Fibroblast of pulmonary artery (primary cell): Measurements from ENCODE around the gene MRAS.

Experiments
- DNase-seq: peaks from one replicate; pipeline ENCODE4 v3.0.0-alpha.2; 2010; ENCODE audit warnings: low read depth
- H3K4me3 ChIP-seq: replicated peaks from 2 replicates; pipeline ENCODE4 v1.5.1; 2011; ENCODE audit warnings: low read depth, mild to moderate bottlenecking, control low read depth, low read length, moderate library complexity
- TF ChIP-seq, protein P1 (sequence below): IDR thresholded peaks from 2 replicates; pipeline ENCODE4 v1.5.1; 2011; ENCODE audit warnings: mild to moderate bottlenecking, control low read depth, low read length, inconsistent platforms; ENCODE audit errors: missing control alignments

MRAS gene

DNA sequence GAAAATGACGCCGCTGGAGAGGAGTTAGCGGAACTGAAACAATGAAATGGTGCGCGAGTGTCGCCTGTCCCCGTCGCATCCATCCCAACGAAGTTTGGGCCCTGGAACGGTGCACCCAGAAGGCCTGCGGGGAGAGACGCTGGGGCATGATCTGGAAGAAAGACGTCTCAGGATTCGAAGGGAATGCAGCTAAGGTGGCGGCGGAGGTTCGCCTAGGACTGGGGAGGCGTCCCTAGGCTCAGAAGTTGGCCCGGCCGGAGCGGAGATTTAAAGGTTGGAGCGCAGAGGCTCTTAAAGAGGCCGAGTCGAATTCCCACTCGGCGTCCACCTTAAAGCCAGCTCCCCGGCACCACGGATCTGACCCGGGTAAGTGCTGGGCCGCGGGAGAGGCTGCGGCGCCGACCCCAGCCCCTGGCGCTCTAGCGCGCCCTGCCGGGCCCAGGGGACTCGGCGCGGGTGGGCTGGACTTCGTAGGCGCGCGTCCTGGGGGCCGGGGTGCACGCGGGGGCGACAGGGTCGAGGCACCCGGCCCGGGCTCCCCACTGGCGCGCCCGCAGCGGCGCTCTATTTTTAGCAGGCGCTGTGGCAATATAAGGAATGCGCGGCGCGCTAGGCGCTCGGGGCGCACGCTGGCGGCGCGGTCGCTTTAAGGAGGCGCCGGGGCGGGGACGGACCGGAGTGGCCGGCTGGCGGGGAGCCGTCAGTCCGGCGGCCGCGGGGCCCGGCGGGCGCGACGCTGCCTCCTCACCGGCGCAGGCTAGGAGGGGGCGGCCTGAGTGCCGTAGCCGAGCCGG, at the start of gene MRAS:
MRAS (plus strand) TSS at position 620 of the 794 bp plus-strand sequence. CDS start 24,305 bp downstream, outside the sequence.
- TF ChIP-seq, protein P1, sequence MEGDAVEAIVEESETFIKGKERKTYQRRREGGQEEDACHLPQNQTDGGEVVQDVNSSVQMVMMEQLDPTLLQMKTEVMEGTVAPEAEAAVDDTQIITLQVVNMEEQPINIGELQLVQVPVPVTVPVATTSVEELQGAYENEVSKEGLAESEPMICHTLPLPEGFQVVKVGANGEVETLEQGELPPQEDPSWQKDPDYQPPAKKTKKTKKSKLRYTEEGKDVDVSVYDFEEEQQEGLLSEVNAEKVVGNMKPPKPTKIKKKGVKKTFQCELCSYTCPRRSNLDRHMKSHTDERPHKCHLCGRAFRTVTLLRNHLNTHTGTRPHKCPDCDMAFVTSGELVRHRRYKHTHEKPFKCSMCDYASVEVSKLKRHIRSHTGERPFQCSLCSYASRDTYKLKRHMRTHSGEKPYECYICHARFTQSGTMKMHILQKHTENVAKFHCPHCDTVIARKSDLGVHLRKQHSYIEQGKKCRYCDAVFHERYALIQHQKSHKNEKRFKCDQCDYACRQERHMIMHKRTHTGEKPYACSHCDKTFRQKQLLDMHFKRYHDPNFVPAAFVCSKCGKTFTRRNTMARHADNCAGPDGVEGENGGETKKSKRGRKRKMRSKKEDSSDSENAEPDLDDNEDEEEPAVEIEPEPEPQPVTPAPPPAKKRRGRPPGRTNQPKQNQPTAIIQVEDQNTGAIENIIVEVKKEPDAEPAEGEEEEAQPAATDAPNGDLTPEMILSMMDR: no peak
- peak; percentile 84 for DNase-seq
- H3K4me3 ChIP-seq: peak within 1 kb of the TSS; percentile 76

DNA sequence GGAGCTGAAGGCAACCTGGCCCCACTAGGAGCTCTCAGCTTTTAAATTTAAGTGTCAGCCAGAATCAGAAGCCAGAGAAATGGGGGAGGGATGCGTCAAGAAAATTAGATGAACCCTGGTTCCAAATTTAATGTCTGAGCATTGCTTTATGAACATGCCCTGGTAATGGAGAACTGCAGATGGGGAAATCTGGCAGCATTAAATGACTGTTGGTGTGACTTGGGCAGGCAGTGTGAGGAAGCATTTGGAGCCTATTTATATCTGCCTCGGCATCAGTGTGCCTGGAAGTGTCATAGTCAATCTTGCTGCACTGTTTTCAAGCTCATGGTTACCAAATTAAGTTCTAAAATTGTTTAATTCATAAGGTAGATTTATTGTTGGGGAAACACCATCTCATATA, 47.7 kb upstream of the MRAS start:
- DNase-seq: no peak
- TF ChIP-seq, protein P1: no peak
- no peak overlapping the region for H3K4me3 ChIP-seq

DNA sequence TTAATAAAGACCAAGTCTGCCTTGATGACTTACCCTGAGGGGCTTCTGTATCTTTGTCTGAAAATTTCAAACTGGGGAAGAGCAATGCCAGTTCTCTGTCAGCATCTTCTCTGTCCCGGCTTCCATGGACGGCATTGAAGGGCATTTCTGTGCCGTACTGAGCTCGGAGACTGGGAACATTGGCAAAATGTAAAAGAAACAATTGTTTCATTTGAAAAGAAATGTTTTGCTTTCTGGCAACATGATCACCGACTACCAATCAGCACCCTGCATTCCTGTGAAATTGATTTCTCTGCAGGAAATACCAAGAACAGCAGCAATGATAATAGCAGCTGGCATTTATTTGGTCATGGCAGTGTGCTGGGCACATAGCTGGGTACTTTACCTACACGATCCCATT, 44.9 kb upstream of the MRAS start:
- H3K4me3 ChIP-seq: no peak overlapping the region
- TF ChIP-seq, protein P1: no peak
- no peak for DNase-seq

DNA sequence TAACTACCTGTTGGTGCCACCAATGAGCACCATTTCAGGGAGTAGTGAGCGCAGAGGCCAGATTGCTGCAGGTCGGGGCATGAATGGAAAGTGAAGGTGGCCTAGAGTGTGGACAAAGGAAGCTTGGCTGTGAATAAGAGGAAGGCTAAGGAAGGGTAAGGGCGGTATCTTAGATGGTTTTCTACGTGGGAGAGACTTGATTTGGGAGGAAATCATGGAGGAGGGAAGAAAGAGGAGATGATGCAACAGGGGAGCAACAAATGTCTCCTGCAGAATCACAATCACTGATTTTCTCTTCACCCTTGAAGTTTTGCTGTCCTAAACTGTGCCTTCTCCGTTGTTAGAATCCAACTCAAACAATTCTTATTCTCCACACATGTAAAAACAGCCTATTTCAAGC, 40.5 kb upstream of the MRAS start:
- H3K4me3 ChIP-seq: no peak overlapping the region
- TF ChIP-seq, protein P1: no peak
- no peak for DNase-seq

DNA sequence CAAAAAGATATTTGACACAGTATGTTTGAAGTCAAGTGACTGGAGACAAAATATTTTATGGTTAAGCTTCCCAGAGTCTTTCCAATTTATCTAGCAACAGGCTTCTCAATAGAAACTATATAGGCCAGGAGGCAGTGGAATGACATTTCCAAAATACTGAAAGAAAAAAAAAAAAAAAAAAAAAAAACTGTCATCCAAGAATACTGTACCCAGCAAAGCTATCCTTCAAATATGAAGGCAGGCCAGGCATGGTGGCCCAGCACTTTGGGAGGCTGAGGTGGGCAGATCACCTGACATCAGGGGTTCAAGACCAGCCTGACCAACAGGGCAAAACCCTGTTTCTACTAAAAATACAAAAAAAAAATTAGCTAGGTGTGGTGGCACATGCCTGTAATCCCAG, 39.6 kb upstream of the MRAS start:
- H3K4me3 ChIP-seq: no peak overlapping the region
- no peak for DNase-seq
- TF ChIP-seq, protein P1: no peak

DNA sequence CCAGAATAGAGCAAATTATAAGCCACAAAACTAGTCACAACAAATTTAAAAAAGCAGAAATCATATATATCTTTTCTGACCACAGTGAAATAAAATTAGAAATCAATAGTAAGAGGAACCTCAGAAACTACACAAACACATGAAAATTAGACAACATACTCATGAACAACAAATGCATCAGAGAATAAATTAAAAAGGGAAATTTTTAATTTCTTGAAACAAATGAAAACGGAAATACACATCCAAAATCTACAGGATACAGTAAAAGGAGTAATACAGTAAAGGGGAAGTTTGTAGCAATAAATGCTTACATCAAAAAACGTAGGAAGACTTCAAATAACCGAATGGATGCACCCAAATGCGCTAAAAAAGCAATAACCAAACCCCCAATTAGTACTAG, 37.9 kb upstream of the MRAS start:
- DNase-seq: no peak
- TF ChIP-seq, protein P1: no peak

DNA sequence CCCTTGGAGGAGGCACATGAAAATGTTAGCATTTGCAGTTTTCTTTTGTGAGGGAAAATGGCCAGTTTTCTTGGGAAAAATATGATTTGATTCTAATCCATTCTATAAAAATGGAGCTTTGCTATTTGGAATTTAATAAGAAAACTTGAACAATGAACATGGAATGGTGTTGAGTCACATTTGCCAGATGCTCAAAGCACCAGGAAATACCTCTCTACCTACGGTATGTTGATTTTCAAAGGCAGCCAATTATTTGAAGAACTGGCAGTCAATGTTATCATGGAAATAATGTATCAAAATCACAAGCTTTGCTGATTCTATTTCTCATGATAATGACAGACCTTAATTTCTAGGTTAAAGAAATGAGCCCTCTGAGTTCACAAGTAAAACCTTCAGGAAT, 33.6 kb upstream of the MRAS start:
- H3K4me3 ChIP-seq: no peak overlapping the region
- DNase-seq: peak; percentile 78
- TF ChIP-seq, protein P1: no peak

More for the DNA sequence above, 37.9 kb upstream of the MRAS start:
- no peak overlapping the region for H3K4me3 ChIP-seq
